Fibroblast of lung (primary cell): Measurements from ENCODE around the gene ARRB2. TPM values are rescaled to one million over a fixed set of nuclear protein-coding genes. Genes with fewer than 3 reads are reported as not detected.

ENCODE experiments used
- DNase-seq, 2 donors: peaks; one replicate each; pipeline versions ENCODE4 v3.0.0 to v3.0.0-alpha.2; 2010; ENCODE audit warnings: low read depth in 2 of 2
- H2AFZ ChIP-seq: 2 replicates; pipeline ENCODE4 v1.5.1; 2012; ENCODE audit warnings: low read length, control low read depth, inconsistent platforms
- H3K27ac ChIP-seq: 2 replicates; pipeline ENCODE4 v1.5.1; 2011; ENCODE audit warnings: low read length, control low read depth; ENCODE audit not compliant: insufficient read depth
- H3K27me3 ChIP-seq: 2 replicates; pipeline ENCODE4 v1.5.1; 2011; ENCODE audit warnings: mild to moderate bottlenecking, low read length; ENCODE audit not compliant: control insufficient read depth, insufficient read depth
- H3K36me3 ChIP-seq: 2 replicates; pipeline ENCODE4 v1.5.1; 2011; ENCODE audit warnings: low read length; ENCODE audit not compliant: control insufficient read depth, insufficient read depth
- H3K4me1 ChIP-seq: 2 replicates; pipeline ENCODE4 v1.5.1; 2011; ENCODE audit warnings: low read length; ENCODE audit not compliant: control insufficient read depth, insufficient read depth; ENCODE audit errors: extremely low read depth
- H3K4me2 ChIP-seq: 2 replicates; pipeline ENCODE4 v1.5.1; 2011; ENCODE audit warnings: low read length, control low read depth; ENCODE audit not compliant: insufficient read depth; ENCODE audit errors: extremely low read depth
- H3K4me3 ChIP-seq, 4 experiments: fragments of 200-600 bp in 1 of 4; sonication (generic) in 1 of 4; replicated peaks in 1 of 4; 2 replicates each; pipeline ENCODE4 v1.5.1; 2011 to 2016; ENCODE audit warnings: low read length in 4 of 4, low read depth in 3 of 4, mild to moderate bottlenecking in 3 of 4, control low read depth in 2 of 4, inconsistent platforms in 1 of 4, mixed read lengths in 1 of 4; ENCODE audit not compliant: insufficient read depth in 1 of 4; ENCODE audit errors: control extremely low read depth in 1 of 4
- H3K79me2 ChIP-seq: 2 replicates; pipeline ENCODE4 v1.5.1; 2012; ENCODE audit warnings: mild to moderate bottlenecking, low read length, inconsistent platforms; ENCODE audit not compliant: control insufficient read depth, insufficient read depth
- H3K9ac ChIP-seq: 2 replicates; pipeline ENCODE4 v1.5.1; 2011; ENCODE audit warnings: mild to moderate bottlenecking, low read length, control low read depth; ENCODE audit not compliant: insufficient read depth
- H3K9me3 ChIP-seq: 2 replicates; pipeline ENCODE4 v1.5.1; 2012; ENCODE audit warnings: low read depth, low read length; ENCODE audit not compliant: control insufficient read depth, insufficient read depth
- H4K20me1 ChIP-seq: 2 replicates; pipeline ENCODE4 v1.5.1; 2011; ENCODE audit warnings: low read length; ENCODE audit not compliant: control insufficient read depth, insufficient read depth; ENCODE audit errors: extremely low read depth
- CTCF ChIP-seq, 2 donors: IDR thresholded peaks in 1 of 2; conservative IDR thresholded peaks in 1 of 2; 1 replicate in 1 of 2; 2 replicates in 1 of 2; pipeline ENCODE4 v1.5.1; 2011 to 2012; ENCODE audit warnings: low read length in 2 of 2, control low read depth in 1 of 2, inconsistent platforms in 1 of 2, low read depth in 1 of 2, mild to moderate bottlenecking in 1 of 2
- EZH2 ChIP-seq: IDR thresholded peaks from 2 replicates; pipeline ENCODE4 v1.5.1; 2012; ENCODE audit warnings: low read length, control low read depth, mild to moderate bottlenecking; ENCODE audit errors: missing control alignments
- polyA plus RNA-seq, 2 donors: library from polyadenylated mRNA; depleted of rRNA in 1 of 2; stranded (reverse) in 1 of 2; unstranded in 1 of 2; fragments of >200 nt; gene quantifications; 2 replicates each; pipeline ENCODE4 v1.2.1, GENCODE V29; 2011 to 2012; ENCODE audit warnings: missing spikeins in 1 of 2
- total RNA-seq: library from RNA; depleted of rRNA; stranded (reverse); fragments of >200 nt; gene quantifications from 2 replicates; pipeline ENCODE4 v1.2.1, GENCODE V29; 2014

ARRB2 gene
- total and polyA plus RNA-seq, 2 donors (not counting 1 experiment from before 2014, with no cell fraction given) = 2.8 to 4.6 TPM

GRCh38 chr17:4748686-4749085 lies 38.3 kb downstream of the ARRB2 start:
- Histone ChIP-seq H3K4me1 (no peaks in the 10 kb centered on the region), H3K27ac (no peak overlapping the region), H3K27me3 (peaks cover 16% of the 10 kb centered on the region), H3K79me2 (no peaks in the 10 kb centered on the region), H3K4me2 (no peak overlapping the region), H2AFZ (no peak overlapping the region), H3K9me3 (no peaks in the 10 kb centered on the region), H3K4me3 (no peak overlapping the region), H3K9ac (no peak overlapping the region), H4K20me1 (no peaks in the 10 kb centered on the region), H3K36me3 (no peaks in the 10 kb centered on the region)
- TF ChIP-seq EZH2 (no peak), CTCF (conservative IDR thresholded peaks at IDR 0.05 in 1 of 2, IDR thresholded peaks at IDR 0.05 in 1 of 2; ENCODE audit: low read depth in 1 of 2, low read length in 2 of 2) (no peak)
- DNase-seq = no peak

GRCh38 chr17:4750606-4751005 lies 40.2 kb downstream of the ARRB2 start:
- Histone ChIP-seq H4K20me1 (no peaks in the 10 kb centered on the region), H3K36me3 (no peaks in the 10 kb centered on the region), H3K27ac (no peak overlapping the region), H3K27me3 (peaks cover 12% of the 10 kb centered on the region), H3K9ac (no peak overlapping the region), H3K4me2 (no peak overlapping the region), H3K9me3 (no peaks in the 10 kb centered on the region), H2AFZ (no peak overlapping the region), H3K4me1 (no peaks in the 10 kb centered on the region), H3K79me2 (no peaks in the 10 kb centered on the region), H3K4me3 (no peak overlapping the region)
- DNase-seq = no peak
- no peak for TF ChIP-seq EZH2
- TF ChIP-seq CTCF (conservative IDR thresholded peaks at IDR 0.05 in 1 of 2, IDR thresholded peaks at IDR 0.05 in 1 of 2; ENCODE audit: low read depth in 1 of 2, low read length in 2 of 2) = no peak

- no peak overlapping the region for H2AFZ ChIP-seq
- H3K4me1 ChIP-seq = no peaks in the 10 kb centered on the region
- H3K9ac ChIP-seq = no peak overlapping the region
- H3K36me3 ChIP-seq = no peaks in the 10 kb centered on the region
- H3K4me3 ChIP-seq = no peak overlapping the region
- no peaks in the 10 kb centered on the region for H3K9me3 ChIP-seq
- no peak for TF ChIP-seq CTCF (conservative IDR thresholded peaks at IDR 0.05 in 1 of 2, IDR thresholded peaks at IDR 0.05 in 1 of 2; ENCODE audit: low read depth in 1 of 2, low read length in 2 of 2)
- no peak for TF ChIP-seq EZH2
- no peaks in the 10 kb centered on the region for H3K79me2 ChIP-seq
- no peaks in the 10 kb centered on the region for H4K20me1 ChIP-seq
- peaks cover 16% of the 10 kb centered on the region for H3K27me3 ChIP-seq
- H3K4me2 ChIP-seq = no peak overlapping the region
- peak in 1 of 2 donors; percentile 28 for DNase-seq
- H3K27ac ChIP-seq = no peak overlapping the region
Observed at GRCh38 chr17:4751932-4752331, 41.5 kb downstream of the ARRB2 start.
